Measurements from ENCODE around the gene C1QTNF1.

C1QTNF1 gene

DNA sequence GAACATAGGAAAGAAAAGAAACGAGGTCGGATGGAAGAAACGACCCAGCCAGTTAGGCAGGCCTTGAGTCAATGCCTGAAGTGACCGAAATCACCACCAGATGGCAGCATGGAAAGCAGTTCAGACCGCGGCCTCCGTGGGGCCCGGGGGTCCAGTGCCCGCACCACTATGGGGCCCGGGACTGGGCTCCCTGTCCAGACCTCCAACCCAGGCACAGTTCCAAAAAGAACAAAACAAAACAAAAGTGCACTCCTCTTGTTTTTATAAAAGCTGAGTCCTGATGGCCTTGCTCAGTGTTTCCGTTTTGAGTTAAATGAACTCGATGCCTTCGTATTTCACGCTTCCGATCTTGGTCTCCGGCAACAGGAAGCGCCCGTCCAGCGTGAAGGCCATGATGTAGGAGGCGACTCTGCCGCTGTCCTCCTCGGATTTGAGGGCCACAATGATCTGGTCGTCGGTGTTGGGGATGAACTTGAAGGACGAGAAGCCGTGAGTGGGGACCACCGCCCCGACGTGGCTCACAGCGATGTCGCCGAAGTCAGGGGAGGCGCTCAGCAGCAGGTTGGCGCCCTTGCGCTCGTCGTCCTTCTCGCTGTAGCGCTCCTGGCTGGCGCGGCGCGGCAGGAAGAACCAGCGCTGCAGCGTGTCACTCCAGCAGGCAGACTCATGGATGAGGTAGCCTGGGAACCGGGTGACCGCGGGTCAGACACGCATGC lies 30.6 kb upstream of the C1QTNF1 start:
- peak; percentile 13 for FAIRE-seq

DNA sequence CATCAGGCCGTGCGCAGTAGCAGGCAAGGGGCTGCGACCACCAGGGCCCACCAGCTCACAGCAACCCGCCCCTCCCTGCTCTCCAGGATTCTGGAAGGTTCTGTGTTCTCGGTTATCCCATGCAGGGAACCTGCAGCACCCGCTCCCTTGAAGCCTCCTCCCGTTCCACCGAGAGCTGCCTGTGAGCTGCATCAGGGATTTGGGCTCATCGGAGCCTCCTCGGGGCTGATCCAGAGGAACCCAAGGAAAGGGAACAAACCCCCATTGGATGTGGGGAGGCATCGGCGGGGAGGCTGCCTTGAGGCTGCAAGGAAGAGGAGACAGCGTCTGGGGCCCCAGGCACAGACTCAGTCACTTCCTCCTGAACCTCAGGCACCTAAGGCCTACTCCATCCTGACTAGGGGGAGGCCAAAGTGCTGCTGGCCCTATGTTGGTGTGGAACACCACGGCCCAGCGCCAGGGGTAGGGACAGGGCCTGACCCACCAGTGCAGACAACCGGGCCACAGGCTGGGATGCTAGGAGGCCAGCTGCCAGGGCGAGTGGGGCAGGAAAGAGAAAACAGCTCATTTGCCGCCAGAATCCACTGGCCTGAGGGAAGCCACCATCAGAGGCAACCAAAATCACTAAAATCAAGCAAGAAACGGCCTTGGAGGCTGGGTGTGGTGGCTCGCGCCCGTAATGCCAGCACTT lies 29.8 kb upstream of the C1QTNF1 start:
- no peak for FAIRE-seq

DNA sequence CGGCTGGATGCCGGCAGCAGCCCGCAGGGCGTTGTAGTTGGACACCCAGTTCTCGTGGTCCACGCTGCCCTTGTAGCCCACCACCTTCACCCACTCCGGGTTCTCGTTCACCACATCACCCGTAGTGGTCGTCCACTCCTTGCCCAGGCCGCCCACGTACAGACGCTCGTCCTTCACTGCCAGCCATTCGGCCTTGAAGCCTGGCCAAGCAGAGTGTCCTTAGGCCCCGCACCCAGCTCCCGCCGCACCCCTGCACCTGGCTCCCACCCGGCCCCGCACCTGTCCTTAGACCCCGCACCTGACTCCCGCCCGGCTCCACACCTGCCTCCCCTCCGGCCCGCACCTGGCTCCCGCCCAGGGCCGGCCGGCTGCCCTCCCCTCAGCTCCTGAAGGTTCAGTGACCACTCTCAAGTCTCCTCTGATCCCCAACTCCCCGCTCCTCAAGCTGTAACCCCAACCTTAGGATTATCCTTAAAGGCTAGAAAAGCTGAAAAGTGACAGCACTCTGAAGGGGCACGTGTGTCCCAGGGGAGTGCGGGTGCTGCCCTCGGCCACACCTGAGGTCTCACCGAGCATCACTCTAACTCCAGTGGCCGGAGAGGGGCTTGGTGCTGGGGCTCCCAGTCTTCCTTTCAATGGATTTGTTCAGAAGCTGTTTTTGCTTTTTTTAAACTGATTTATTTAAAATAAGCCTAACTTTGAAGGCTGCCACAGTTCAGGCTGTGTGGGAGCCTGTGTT lies 28.8 kb upstream of the C1QTNF1 start:
- FAIRE-seq: no peak

DNA sequence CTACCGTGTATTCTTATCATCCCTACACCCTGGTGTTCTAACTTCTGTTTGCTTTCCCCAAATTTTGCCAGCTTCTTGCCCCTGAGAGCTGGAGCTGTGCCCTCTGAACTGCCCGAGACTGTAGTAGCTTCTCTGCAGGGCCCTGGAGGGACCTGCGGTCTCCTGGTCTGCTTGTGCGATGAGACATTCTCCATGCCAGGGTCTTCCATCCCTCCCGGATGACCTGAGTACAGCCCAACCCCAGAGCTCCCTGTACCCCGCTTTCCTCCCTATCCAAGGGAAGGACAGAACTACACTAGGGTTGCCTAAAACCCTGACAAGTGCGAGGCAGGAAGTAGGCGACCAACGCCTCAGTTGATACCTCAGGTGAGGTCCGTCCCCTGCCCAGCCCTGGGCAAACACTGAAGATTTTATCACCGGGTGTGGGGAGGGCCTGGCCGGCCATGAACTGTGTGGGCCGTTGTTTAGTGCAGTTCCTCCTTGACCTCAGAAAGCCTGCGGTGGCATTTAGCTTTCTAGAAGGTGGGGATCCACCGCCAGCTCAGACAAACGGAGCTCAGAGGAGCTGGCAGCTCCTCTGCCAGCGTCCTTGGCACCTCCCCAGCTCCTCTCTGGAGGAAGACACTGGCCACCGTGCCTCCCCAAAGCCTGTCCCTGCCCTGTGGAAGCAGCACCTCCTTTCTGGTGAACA lies 28.1 kb upstream of the C1QTNF1 start:
- FAIRE-seq: no peak

DNA sequence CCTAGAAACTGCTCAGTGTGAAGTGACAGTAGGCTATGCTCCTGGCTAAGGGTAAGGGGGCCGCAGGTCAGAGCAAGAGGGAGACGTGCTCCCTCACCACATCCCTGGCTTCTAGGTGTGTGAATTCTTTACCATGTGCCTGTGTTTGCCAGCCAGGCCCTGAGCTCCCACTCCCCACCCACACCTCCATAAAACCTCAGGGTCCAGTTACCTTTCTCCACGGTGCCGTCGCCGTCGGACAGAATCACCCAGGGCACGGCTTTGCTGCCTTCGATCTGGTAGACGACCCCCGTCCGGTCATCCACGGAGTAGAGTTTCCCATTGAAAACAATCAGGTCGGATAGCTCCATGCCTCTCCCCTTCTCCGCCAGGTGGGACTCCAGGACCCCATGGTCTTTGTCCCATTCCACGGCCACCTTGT lies 27.2 kb upstream of the C1QTNF1 start:
- no peak for FAIRE-seq

DNA sequence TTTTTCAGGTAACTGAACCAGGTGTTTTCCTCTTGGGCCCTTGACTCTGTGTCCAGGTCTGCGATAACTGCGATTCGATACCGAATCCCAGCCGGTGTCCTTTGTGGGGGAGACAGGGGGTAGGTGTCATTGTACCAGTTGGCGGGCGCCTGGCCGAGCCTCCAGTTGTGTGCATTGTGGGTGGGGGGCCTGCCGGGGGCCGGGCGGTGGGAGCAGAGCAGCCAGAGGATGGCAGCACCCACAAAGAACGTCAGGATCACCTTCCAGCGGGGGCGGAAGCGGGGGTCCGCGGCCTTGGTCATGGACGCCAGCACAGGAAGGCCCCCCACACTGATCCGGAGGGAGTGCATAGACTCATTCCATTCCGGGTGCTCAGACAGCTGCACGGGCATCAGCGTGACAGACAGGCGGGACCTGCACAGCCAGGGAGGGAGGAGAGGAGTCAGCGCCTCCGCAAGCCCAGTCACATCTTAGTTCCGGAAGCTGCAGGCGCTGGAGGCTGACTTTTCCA lies 26.7 kb upstream of the C1QTNF1 start:
- no peak for FAIRE-seq

DNA sequence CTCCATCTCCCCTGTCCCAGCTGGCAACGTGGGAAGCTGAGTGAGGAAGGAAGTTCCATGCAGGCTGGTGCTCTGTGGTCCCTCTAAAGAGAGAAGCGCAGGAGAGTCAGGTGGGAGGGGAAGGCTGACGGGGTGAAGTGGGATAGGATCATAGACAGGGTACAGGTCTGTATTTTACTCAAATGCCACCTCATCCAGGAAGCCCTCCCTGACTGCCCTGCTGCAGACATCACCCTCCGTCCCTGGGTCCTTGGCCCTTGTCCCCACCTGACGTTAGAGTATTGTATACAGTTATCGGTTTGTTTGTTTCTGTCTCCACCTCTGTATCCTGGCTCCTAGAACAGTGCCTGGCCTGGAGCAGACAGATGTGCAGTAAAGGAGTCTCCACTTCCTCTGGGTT lies 26.1 kb upstream of the C1QTNF1 start:
- FAIRE-seq: no peak

DNA sequence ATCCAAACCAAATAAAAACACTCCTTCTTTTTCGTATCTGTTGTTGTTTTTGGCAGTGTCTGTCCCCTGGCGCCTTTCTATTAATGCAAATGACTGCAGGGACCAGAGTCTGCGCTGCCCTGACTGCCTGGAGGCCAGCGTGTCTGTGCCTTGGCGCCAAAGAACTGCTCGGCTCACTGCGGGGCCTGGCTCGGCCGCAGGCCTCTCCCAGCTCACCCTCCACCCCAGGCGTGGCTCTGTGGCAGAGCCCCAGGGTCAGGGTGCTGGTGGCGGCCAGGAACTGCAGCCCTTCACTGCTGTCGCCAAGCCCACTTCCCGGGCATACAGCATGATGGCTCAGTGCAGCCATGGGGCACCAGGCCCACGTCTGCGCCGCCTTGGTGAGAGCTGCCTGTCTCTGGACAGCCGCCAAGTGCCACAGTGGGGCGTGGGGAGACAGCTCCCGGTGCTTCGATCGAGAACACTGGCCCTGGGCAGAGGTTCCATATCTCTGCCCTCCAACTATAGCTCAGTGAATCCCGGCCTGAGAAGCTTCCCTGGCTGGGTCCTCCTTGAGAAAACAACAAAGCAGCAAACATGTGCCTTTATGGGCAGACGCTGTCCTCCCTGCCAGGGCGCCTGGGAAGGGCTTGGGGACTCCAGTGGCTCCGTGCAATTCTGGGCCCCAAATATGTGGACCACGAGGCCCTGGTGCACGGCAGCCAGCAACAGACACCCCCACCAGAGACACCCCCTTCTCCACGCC lies 25.5 kb upstream of the C1QTNF1 start:
- no peak for FAIRE-seq

DNA sequence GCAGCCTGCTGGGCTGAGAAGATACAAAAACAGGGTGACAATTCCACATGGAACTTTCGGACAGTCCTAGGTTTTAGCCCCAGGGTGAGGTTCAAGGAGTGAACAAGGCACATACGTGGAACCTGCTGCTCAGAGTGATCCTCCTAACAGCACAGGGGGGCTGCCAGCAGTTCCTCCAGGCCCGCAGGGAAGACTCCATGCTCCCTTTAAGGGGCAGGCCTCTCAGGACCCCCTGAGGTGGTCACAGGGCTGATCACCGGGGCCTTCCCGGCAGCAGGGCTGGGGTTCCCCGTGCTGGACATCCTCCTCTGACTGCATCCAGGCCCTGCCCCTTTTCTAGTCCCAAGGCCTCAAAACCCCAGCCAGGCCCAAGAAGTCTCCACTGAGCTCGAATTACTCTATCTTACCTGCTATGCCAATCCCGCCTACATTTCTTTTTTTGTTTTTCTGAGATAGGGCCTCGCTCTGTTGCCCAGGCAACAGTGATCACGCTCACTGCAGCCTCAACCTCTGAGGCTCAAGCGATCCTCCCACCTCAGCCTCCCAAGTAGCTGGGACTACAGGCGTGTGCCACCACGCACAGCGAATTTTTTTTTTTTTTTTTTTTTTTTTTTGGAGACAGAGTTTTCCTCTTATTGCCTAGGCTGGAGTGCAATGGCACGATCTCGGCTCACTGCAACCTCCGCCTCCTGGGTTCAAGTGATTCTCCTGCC lies 24.8 kb upstream of the C1QTNF1 start:
- FAIRE-seq: no peak

DNA sequence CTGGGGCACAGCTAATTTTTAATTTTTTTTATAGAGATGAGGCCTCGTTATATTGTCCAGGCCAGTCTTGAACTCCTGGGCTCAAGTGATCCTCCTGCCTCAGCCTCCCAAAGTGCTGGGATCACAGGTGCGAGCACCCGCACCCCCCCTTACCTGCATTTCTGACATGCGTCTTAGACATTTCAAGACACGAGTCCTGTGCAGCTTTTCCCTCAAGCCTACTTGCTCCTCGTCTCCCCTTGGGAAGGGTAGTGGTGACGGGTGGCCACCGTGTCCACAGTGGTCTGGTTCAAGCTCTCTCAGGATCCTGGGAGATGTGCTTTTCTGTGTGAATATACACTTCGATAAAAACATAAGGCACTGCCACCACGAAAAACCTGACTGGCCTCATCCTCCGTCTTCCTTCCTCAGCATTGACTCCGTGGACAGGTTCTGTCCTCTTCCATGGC lies 24.0 kb upstream of the C1QTNF1 start:
- FAIRE-seq: no peak

DNA sequence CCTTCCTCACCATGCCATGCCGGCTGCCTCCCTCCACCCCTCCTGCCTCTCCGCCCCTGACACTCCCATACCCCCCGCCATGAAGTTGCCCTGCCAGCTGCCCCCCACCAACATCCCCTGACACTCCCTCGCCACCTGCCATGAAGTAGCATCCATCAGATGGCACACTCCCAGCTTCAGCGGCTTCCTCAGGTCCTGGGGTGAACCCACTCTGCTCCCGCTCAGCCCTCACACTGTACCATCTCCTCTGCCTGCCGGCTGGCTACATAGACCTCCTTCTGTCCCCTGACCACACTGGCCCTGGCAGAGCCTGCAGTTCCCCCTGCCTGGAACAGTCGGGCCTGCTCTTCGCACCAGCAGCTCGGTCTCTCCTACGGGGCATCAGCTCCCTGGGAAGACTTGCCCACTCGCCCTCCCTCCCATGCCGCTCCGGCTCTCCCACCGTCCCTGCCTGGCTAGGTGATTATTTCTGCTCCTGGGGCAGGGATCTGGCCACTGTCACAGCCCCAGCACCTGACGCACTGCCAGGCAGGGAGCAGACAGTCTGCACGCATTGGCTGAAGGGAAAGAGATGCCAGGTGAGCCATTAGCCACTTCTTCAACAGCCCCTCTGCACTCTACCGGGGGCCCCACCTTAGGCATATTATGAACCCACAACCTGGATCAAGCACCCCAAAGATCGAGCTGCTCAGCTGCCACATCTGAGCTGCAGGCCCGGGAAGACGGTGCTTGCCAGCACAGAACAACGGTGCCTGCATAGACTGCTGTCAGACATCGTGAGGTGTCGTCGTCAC lies 23.4 kb upstream of the C1QTNF1 start:
- FAIRE-seq: no peak

DNA sequence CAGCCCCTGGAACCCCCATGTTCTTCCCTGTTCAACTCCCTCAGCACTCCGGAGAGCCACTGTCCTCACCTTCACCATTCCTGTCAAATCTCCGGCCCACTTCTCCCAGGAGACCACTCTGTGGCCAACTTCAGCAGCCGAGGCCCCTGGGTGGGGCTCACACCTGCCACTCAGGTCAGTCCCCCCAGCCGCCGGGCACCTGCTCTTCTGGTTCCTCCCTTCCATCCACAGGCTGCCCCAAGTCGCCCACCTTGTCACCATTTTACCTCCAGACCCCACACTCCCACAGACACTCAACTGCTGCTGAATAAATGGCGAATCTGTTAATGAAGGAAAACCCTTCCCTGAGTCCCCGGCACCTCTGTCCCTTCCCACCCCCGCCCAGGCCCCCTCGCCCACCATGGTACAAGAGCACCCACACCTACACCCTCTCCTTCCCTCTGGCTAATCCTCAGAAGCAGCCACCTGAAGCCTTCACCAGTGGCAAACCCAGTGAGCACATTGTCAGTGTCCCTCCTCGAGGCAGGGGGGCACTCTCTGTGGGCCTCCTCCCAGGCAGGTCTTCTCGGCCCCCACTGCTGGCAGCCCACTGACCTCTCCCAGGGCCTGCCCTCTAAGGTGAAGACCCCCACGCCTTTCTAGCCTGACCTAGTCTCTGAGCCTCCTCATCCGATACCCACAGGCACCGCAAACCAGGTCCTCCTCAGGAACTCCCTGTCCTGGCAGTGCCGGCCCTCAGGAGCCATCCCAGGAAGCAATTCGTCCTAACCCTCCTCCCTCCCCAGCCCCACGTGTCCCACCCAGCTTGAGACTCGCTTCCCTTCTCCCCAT lies 22.6 kb upstream of the C1QTNF1 start:
- no peak for FAIRE-seq

DNA sequence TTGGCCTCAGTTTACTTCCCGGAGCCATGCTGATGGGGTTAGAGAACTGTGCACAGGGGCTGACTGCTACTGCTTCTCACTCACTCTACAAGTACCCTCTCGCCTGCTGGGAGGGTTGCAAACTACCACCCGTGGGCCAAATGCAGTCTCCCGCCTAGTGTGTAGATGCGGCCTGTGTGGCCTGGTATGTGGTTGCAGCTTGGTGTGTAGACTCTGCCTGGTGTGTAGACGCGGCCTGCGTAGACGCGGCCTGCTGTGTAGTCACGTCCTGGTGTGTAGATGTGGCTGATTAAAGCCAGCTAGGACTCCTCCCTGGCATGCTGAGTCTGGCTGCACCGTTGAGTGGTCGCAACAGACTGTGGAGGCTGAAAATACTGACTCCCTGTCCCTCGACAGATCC lies 21.7 kb upstream of the C1QTNF1 start:
- no peak for FAIRE-seq

DNA sequence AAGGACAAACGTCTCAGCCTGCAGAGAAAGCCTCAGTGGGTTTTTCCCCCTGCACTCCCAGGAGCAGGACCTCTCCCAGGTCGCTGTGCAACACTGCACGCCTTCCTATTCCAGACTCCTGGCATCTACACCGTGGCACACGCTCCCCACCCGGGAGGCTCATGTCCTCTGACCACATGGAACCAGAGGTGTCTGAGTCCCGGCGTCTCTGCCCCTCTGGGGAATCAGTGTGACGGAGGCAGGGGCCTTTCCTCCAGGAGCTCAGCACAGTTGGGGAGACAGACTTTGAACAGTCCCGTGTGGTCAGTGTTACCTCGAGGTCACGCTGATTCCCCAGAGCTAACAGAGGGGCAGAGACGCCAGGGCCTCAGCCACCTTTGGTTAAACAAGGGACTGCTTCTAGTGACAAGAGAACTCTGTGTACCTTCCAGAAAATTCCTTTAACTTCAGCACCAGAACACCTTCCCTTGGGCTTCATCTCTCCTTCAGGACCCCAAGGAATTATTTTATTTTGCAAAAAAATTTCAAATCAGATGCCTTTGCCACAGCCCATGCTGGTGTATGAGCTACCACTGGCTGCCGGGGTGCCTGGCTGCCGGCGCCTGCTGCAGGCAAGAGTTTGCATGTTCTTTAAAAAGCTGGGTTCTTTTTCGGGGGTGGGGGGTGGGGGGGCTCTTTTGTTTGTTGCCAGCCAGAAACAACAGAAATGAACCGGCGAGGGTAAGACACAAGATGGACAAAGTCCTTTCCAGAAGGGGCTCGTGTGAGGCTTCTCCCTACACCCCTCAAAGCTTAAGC lies 21.0 kb upstream of the C1QTNF1 start:
- no peak for FAIRE-seq

DNA sequence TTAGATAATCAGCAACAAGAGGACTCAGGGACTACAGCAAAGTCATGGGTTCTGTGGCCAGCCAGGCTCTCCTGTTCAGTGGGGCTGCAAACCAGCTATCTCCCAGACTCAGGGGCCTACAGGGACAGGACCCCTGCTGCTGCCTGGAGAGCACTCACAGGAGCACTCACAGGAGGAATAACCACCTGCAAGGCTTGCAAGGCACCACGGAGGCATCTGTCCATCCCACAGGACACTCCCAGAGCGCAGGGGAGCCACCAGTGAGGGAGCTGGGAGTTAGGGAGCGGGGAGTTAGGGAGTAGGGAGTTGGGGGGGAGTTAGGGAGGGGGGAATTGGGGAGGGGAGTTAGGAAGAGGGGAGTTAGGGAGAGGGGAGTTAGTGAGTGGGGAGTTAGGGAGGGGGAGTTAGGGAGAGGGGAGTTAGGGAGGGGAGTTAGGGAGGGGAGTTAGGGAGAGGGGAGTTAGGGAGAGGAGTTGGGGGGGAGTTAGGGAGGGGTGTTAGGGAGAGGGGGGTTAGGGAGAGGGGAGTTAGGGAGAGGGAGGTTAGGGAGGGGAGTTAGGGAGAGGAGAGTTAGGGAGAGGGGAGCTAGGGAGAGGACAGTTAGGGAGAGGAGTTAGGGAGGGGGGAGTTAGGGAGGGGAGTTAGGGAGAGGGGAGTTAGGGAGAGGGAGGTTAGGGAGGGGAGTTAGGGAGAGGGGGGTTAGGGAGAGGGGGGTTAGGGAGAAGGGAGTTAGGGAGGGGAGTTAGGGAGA lies 20.1 kb upstream of the C1QTNF1 start:
- no peak for FAIRE-seq

DNA sequence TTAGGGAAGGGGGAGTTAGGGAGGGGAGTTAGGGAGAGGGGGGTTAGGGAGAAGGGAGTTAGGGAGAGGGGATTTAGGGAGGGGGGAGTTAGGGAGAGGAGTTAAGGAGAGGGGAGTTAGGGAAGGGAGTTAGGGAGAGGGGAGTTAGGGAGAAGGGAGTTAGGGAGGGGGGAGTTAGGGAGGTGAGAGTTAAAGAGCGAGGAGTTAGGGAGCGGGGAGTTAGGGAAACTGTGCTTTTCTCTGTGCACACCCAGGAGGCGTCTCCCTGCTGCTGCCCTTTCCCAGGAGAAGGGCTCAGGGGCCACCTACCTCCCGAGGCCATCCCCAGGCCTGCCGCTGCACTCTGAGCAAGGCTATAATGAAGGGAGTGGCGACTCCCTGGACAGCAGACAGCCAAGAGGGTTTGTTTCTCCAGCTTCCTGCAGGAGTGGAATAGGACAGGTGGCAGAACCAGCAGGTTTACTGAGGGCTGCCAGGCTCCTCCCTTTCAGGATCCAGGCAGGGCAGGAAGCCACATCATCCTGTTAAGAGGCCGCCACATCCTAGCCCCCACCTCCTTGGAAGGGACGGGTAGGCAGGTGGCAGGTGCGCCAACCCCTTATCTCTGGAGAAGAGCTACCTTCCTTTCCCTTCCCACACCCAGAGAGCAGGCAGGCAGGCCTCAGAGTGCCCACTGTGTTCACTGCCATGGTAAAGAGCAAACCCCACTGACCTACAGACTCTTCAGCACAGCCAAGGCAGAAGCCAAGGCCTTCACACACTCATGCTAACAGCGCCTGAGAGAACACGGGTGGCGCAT lies 18.7 kb upstream of the C1QTNF1 start:
- FAIRE-seq: no peak

DNA sequence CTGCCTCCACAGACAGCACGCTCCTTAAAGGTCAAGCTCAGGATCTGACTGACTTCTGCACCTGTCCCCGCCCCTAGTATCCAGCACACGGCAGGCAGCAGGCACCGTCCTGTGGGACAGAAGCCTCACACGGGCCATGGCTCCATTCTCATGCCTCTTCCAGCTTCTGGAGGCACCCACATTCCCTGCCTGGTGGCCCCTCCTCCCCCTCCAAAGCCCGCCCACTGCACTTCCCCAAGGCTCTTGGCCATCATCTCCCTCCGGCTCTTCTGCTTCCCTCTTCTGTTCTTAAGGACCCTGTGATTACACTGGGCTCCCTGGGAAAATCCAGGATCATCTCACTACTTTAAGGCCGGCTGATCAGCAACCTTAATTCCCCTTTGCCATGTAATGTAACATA lies 17.9 kb upstream of the C1QTNF1 start:
- FAIRE-seq: no peak

All from G401.6 (cell line).